A549 (cell line): ENCODE measurements around the gene B3GALNT2.
A peak's percentile ranks its signal among the peaks of the same experiment; 100 is the strongest.

Source experiments
- EP300 ChIP-seq, 2 experiments: fragments of >200 bp; sonication (Bioruptor Twin); formaldehyde crosslinking; IDR thresholded peaks; 2 replicates in 1 of 2; 3 replicates in 1 of 2; pipeline ENCODE4 v1.6.1; 2016 to 2017
- NR3C1 ChIP-seq: fragments of >200 bp; sonication (Bioruptor Twin); formaldehyde crosslinking; IDR thresholded peaks from 3 replicates; pipeline ENCODE4 v1.6.1; 2017
- POLR2A ChIP-seq: IDR thresholded peaks from 2 replicates; pipeline ENCODE4 v1.6.1; 2012; ENCODE audit warnings: mild to moderate bottlenecking, low read length
- RAD21 ChIP-seq, 2 experiments: fragments of >200 bp in 1 of 2; sonication (Bioruptor Twin) in 1 of 2; formaldehyde crosslinking in 1 of 2; IDR thresholded peaks in 1 of 2; conservative IDR thresholded peaks in 1 of 2; 2 replicates in 1 of 2; 3 replicates in 1 of 2; pipeline ENCODE4 v1.6.1; 2012 to 2018; ENCODE audit warnings: inconsistent platforms in 1 of 2
- RCOR1 ChIP-seq: fragments of 150-350 bp; IDR thresholded peaks from 2 replicates; pipeline ENCODE4 v1.6.1; 2014; ENCODE audit warnings: antibody characterized with exemption, low read length, low read depth
- TF ChIP-seq, protein P1 (sequence below): fragments of >200 bp; sonication (Bioruptor Twin); formaldehyde crosslinking; IDR thresholded peaks from 3 replicates; pipeline ENCODE4 v1.5.1; 2016
- TF ChIP-seq, protein P2 (sequence below): IDR thresholded peaks from 2 replicates; pipeline ENCODE4 v1.6.1; 2012
- TF ChIP-seq, protein P3 (sequence below): fragments of >200 bp; sonication (Bioruptor Twin); formaldehyde crosslinking; IDR thresholded peaks from 2 replicates; pipeline ENCODE4 v1.6.1; 2016

DNA sequence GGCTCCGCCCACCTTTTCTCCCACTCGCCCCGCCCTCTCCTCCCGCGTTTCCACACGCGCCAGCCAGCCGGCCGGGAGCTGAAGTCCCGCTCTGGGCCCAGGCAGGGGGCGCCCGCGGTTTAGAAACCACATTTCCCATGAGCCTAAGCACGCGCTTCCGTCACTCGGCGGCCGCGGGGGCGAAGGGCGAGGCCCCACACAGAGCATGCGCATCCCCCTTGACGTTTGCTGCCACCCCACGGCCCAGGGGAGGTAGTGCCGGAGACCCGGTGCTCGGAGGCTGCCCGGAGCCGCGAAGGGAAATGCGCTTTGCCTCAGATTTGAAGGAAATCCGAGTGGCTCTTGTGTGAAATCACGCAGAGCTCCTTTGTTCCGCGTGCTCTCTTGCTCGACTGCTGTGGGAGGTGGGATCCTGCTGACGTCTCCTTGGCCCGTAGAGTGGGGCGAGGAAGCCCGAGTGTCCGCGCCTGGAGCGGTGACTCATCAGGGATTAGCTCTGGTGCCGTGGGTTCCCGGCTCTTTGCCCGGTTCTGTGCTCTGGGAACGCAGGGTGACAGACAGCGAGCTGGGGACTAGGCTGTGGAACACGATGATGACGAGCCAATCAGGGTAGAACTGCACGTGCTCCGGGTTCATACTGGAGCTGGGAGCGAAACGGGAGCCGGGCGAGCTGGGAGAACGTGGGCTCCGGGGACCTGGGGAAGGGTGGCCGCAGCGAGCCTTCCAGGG, 406 bp upstream of the B3GALNT2 start:
- TF ChIP-seq POLR2A: peak; percentile 67
- TF ChIP-seq, protein P1, sequence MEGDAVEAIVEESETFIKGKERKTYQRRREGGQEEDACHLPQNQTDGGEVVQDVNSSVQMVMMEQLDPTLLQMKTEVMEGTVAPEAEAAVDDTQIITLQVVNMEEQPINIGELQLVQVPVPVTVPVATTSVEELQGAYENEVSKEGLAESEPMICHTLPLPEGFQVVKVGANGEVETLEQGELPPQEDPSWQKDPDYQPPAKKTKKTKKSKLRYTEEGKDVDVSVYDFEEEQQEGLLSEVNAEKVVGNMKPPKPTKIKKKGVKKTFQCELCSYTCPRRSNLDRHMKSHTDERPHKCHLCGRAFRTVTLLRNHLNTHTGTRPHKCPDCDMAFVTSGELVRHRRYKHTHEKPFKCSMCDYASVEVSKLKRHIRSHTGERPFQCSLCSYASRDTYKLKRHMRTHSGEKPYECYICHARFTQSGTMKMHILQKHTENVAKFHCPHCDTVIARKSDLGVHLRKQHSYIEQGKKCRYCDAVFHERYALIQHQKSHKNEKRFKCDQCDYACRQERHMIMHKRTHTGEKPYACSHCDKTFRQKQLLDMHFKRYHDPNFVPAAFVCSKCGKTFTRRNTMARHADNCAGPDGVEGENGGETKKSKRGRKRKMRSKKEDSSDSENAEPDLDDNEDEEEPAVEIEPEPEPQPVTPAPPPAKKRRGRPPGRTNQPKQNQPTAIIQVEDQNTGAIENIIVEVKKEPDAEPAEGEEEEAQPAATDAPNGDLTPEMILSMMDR: peak; percentile 73
- TF ChIP-seq, protein P2, sequence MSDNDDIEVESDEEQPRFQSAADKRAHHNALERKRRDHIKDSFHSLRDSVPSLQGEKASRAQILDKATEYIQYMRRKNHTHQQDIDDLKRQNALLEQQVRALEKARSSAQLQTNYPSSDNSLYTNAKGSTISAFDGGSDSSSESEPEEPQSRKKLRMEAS: peak; percentile 86
- no peak for TF ChIP-seq NR3C1
- TF ChIP-seq, protein P3, sequence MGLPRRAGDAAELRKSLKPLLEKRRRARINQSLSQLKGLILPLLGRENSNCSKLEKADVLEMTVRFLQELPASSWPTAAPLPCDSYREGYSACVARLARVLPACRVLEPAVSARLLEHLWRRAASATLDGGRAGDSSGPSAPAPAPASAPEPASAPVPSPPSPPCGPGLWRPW: no peak
- TF ChIP-seq RCOR1: no peak
- TF ChIP-seq EP300 (IDR thresholded peaks at IDR 0.05): no peak
- peak; percentile 42 to 48; a peak in 3 of 5 replicates for TF ChIP-seq RAD21 (conservative IDR thresholded peaks at IDR 0.05 in 1 of 2, IDR thresholded peaks at IDR 0.05 in 1 of 2)
